Muscle of leg (tissue), 11 donors: ENCODE results near the gene IFNLR1. TPM values are rescaled to one million over a fixed set of nuclear protein-coding genes. Genes with fewer than 3 reads are reported as not detected.

ENCODE experiments used
- DNase-seq: peaks from one replicate; pipeline ENCODE4 v3.0.0; 2013
- H3K27ac ChIP-seq: one replicate; pipeline ENCODE4 v1.5.1; 2013; ENCODE audit warnings: mild to moderate bottlenecking, low read length, control low read depth
- H3K27me3 ChIP-seq: one replicate; pipeline ENCODE4 v1.6.1; 2013; ENCODE audit warnings: low read length; ENCODE audit not compliant: control insufficient read depth, insufficient read depth
- H3K36me3 ChIP-seq: one replicate; pipeline ENCODE4 v1.6.1; 2013; ENCODE audit warnings: low read length; ENCODE audit not compliant: control insufficient read depth, insufficient read depth
- H3K4me1 ChIP-seq: one replicate; pipeline ENCODE4 v1.6.1; 2013; ENCODE audit warnings: low read length; ENCODE audit not compliant: control insufficient read depth, insufficient read depth
- H3K4me3 ChIP-seq: one replicate; pipeline ENCODE4 v1.5.1; 2013; ENCODE audit warnings: low read length, control low read depth
- H3K9me3 ChIP-seq: replicated peaks from 2 replicates; pipeline ENCODE4 v1.6.1; 2013; ENCODE audit warnings: low read depth, low read length; ENCODE audit not compliant: control insufficient read depth
- WGBS: methylation state at CpG from one replicate; pipeline ENCODE4 v1.1.5; 2013; ENCODE audit warnings: missing lambda C conversion rate; ENCODE audit not compliant: insufficient coverage; 5-methylcytosine and 5-hydroxymethylcytosine counted together
- polyA plus RNA-seq, 8 donors: library from polyadenylated mRNA; unstranded; fragments of 120-200 nt; gene quantifications; one replicate each; pipeline versions ENCODE4 v1.2.1 to v1.2.3, GENCODE V29; 2013; ENCODE audit warnings: inconsistent platforms in 1 of 8, low replicate concordance in 1 of 8; ENCODE audit not compliant: insufficient read length in 8 of 8, insufficient read depth in 1 of 8
- total RNA-seq: library from RNA; stranded (reverse); fragments of 120-200 nt; gene quantifications from one replicate; pipeline ENCODE4 v1.2.4, GENCODE V29; 2013

The IFNLR1 gene
- total and polyA plus RNA-seq, 9 donors: 0.04 to 1.1 (median 0.17) TPM; not detected in 1

DNA sequence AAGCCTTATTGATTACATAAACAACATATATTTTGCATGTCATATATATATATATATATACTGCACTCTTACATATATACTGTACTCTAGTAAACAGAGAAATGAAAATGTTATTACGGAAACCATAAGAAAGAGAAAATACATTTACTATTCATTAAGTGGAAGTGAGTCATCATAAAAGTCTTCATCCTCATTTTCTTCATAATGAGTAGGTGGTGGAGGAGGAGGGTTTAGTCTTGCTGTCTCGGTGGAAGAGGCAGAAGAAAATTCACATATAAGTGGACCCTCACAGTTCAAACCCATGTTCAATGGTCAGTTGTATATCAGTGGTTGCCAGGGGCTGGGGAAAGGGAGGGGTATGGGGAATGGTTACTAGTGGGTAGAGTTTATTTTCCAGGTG, 8.0 kb upstream of the IFNLR1 start:
- DNase-seq: no peak
- no peak overlapping the region for H3K4me3 ChIP-seq
- peaks cover 2% of the 10 kb centered on the region for H3K27me3 ChIP-seq
- H3K4me1 ChIP-seq: peaks cover 9% of the 10 kb centered on the region
- WGBS: no CpG with 5 or more reads among the region's 2 CpGs
- no peak overlapping the region for H3K27ac ChIP-seq
- no peaks in the 10 kb centered on the region for H3K9me3 ChIP-seq
- no peaks in the 10 kb centered on the region for H3K36me3 ChIP-seq

DNA sequence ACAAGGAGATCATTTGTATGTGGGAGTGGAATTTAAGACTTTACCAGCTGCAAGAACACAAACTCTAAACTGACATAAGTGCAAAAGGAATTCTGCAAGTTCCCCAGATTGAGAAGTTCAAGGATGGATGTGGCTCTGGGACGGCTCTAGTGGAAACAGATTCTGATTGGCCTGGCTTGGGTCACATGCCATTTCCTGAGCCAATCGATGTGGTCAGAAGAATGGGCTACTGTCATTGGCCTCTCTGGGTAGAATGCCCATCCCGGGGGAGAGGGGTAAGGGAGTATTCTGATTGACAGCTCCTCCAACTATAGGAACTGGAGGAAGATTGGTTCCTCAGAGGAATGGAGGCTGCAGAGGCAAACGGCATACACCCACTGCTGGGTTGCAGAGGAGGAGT, 6.0 kb upstream of the IFNLR1 start:
- H3K4me3 ChIP-seq: no peak overlapping the region
- 17% methylated on average over 1 of the region's 4 CpGs for WGBS
- H3K27ac ChIP-seq: no peak overlapping the region
- H3K36me3 ChIP-seq: no peaks in the 10 kb centered on the region
- peaks cover 8% of the 10 kb centered on the region for H3K27me3 ChIP-seq
- no peaks in the 10 kb centered on the region for H3K9me3 ChIP-seq
- no peak for DNase-seq
- H3K4me1 ChIP-seq: peaks cover 12% of the 10 kb centered on the region

DNA sequence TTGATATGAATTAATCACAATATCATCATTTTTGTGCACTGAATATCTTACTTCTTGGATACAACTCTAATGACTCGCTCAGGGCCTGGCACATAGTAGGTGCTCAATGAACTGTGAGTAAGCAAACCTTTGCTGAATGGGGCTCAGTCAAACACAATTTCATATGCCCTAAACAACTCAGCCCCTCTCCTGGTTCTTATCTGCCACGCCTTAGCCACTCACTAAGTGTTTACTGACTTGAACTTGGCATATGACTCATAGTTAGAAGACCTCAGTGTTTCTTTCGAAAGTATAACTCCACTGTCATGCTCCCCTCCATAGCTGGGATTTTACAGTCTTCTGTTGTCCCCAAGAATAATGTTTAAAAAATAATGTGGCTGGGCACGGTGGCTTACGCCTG, 4.8 kb upstream of the IFNLR1 start:
- H3K9me3 ChIP-seq: no peaks in the 10 kb centered on the region
- H3K36me3 ChIP-seq: no peaks in the 10 kb centered on the region
- no peak for DNase-seq
- peaks cover 18% of the 10 kb centered on the region for H3K4me1 ChIP-seq
- no peak overlapping the region for H3K27ac ChIP-seq
- peaks cover 18% of the 10 kb centered on the region for H3K27me3 ChIP-seq
- H3K4me3 ChIP-seq: no peak overlapping the region
- 90% methylated on average over 1 of the region's 5 CpGs for WGBS

DNA sequence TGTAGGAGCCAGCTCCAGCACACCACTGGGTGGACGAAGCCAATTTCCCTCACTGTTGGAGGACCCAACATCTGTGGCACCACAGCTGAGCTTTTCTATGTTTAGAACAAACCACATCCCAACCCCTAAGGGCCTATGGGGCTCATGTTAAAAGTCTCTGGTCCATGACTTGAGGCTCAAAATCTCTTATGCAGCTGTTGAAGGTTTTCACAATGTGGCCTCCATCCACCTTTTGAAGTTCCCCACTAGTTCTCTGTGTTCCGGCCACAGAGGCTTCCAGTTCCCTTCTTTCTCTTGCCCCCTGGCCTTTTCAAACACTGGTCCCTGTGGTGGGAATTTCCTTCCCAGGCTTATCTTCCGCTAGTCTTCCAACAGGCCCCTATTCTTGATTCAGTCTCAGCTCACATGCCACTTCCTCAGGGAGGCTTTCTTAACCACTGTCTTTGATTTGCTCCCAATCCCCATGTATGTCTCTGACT, 3.9 kb upstream of the IFNLR1 start:
- Histone ChIP-seq H3K4me3 (no peak overlapping the region), H3K9me3 (no peaks in the 10 kb centered on the region), H3K27me3 (peaks cover 27% of the 10 kb centered on the region), H3K36me3 (no peaks in the 10 kb centered on the region), H3K4me1 (peaks cover 20% of the 10 kb centered on the region), H3K27ac (no peak overlapping the region)
- WGBS: 83% methylated on average over 3 of the region's 3 CpGs
- no peak for DNase-seq

DNA sequence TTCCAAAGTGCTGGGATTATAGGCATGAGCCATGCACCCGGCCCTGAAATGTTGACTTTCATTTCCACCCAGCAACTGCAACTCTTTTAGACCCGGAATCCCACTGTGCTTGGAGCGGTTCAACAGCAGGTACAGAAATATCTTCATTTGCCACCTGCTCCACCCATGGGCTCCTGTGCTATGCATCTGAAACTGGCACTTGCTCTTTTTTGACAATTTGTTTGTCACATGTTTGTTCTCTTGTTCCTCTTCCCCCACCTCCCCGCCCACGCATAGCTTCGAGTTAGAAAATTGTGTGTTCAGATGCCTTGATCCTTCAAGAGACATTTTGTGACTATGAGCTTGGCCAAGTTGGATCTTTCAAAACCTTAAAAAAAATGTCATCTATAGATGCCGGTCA, 2.4 kb upstream of the IFNLR1 start:
- Histone ChIP-seq H3K4me3 (no peak overlapping the region), H3K36me3 (no peaks in the 10 kb centered on the region), H3K4me1 (peaks cover 20% of the 10 kb centered on the region), H3K27me3 (peaks cover 36% of the 10 kb centered on the region), H3K9me3 (no peaks in the 10 kb centered on the region), H3K27ac (no peak overlapping the region)
- 78% methylated on average over 4 of the region's 7 CpGs for WGBS
- no peak for DNase-seq

DNA sequence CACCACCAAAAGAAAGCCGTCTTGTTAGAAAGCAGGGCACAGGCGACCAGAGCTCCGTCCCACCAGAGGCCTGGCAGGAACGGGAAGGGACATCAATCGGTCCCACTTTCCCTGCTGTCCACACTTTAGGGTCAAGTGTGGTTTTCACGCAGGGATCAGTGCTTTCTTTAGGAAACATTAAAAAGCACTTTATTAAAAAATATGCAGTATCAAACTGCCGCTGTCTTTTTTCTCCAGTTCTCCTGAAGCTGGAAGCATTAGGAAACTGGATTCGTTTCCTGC, 437 bp downstream of the IFNLR1 start:
- Histone ChIP-seq H3K27ac (no peak overlapping the region), H3K9me3 (no peaks in the 10 kb centered on the region), H3K36me3 (no peaks in the 10 kb centered on the region), H3K4me1 (peaks cover 13% of the 10 kb centered on the region), H3K27me3 (peaks cover 40% of the 10 kb centered on the region), H3K4me3 (no peak overlapping the region)
- WGBS: 29% methylated on average over 6 of the region's 8 CpGs
- no peak for DNase-seq

DNA sequence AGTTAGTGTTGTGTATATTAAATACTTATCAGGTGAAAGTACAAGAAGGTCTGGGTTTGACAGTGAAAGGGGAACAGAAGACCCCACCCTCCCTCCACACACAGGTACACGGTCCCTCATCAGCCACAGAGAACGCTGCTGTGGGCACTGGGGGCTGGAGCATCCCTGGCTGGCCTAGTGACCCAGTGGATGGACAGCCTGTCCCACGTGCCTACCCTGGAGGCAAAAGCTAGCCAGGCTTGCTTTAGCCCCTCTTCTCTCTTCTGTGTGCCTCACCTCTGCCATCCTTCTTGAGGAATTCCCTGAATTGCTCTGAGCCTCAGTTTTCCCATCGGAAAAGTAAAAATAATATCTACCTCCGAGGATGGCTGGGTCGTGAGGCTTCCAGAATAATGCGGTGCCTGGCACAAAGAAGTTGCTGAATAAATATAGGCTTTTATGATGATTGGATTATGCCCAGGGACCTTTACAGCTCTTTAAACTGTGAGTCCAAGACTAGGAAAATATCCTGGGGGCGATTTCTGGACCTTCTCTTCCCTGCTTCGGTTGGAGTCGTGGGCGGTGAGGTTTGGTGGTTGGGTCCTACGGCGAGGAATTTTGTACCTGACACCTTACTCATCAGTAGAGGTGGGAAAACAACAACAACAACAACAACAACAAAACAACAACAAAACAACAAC, 918 bp downstream of the IFNLR1 start:
- Histone ChIP-seq H3K27ac (no peak overlapping the region), H3K4me3 (no peak overlapping the region), H3K4me1 (peaks cover 13% of the 10 kb centered on the region), H3K36me3 (no peaks in the 10 kb centered on the region), H3K27me3 (peaks cover 39% of the 10 kb centered on the region), H3K9me3 (no peaks in the 10 kb centered on the region)
- DNase-seq: no peak
- 88% methylated on average over 3 of the region's 13 CpGs for WGBS

DNA sequence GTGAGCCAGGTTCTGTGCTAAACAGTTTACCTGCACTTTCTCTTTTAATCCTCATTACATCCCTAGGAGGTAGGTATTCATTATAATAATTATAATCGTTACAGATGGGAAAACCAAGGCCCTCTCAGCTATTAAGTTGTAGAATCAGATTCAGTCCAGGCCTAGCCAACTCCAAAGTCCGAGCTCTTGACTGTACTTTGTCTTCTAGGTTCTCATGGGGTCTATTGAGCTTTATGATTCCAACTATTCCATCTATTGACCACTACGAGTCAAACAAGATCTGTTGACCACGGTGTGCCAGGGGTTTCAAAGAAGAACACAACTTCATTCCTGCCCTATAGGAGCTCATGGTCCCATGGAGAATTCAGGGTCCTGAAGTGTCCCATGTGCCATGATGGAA, 2.0 kb downstream of the IFNLR1 start:
- Histone ChIP-seq H3K4me3 (no peak overlapping the region), H3K27ac (no peak overlapping the region), H3K9me3 (no peaks in the 10 kb centered on the region), H3K27me3 (peaks cover 38% of the 10 kb centered on the region), H3K4me1 (peaks cover 13% of the 10 kb centered on the region), H3K36me3 (no peaks in the 10 kb centered on the region)
- WGBS: no CpG with 5 or more reads among the region's 4 CpGs
- DNase-seq: no peak

DNA sequence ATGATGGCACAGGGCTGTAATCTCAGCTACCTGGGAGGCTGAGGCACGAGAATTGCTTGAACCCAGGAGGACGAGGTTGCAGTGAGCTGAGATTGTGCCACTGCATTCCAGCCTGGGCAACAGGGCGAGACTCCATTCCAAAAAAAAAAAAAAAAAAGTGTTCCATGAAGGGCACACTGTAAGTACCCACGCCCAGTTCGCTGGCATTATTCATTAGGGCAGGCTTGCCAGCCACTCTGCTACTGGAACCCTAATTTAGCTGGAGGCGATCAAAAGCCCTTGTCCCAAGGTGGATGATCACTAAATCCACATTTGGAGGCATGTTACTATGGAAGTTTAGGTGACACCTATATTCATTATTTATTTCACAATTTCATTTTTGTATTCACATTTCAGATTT, 5.0 kb downstream of the IFNLR1 start:
- Histone ChIP-seq H3K27me3 (peaks cover 26% of the 10 kb centered on the region), H3K9me3 (no peaks in the 10 kb centered on the region), H3K4me3 (no peak overlapping the region), H3K4me1 (peaks cover 3% of the 10 kb centered on the region), H3K27ac (no peak overlapping the region), H3K36me3 (no peaks in the 10 kb centered on the region)
- 84% methylated on average over 4 of the region's 6 CpGs for WGBS
- DNase-seq: no peak

DNA sequence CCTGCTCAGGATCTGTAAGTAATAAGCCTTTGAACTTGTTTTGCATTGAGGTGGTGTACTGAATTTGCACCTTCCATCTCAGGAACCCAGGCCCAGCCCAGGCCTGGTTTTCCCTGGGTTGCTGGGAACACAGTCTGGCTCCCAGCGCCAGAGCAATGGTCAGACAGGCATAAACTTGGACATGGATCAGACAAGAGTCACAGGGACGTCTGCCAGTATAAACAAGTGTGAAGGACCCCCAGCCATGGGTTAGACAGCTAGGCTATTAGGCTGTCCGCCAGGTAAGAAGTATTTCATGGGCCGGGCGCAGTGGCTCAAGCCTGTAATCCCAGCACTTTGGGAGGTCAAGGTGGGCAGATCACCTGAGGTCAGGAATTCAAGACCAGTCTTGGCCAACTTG, 5.5 kb downstream of the IFNLR1 start:
- no peak overlapping the region for H3K27ac ChIP-seq
- H3K4me3 ChIP-seq: no peak overlapping the region
- H3K4me1 ChIP-seq: no peaks in the 10 kb centered on the region
- H3K27me3 ChIP-seq: peaks cover 22% of the 10 kb centered on the region
- H3K36me3 ChIP-seq: no peaks in the 10 kb centered on the region
- DNase-seq: no peak
- 75% methylated on average over 5 of the region's 5 CpGs for WGBS
- H3K9me3 ChIP-seq: no peaks in the 10 kb centered on the region

DNA sequence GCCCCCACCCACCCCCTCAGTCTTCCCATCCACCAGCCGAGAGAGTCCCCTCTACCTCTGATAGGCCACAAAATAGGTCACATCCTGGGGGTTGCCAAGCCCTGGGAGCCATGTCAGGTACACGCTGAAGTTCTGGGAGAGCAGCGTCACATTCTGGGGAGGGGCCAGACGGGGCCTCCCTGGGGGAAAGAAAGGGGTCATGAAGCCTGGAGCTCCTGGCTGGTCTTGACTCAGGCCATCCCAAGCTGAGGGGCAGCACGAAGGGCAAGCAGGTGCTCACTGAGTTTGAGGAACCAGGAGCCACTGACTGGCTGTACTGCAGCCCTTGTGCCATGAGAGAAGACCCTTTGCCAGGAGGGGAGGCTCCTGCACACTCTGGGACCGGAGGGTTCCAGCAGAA, 6.4 kb downstream of the IFNLR1 start:
- Histone ChIP-seq H3K27me3 (peaks cover 13% of the 10 kb centered on the region), H3K4me3 (no peak overlapping the region), H3K9me3 (no peaks in the 10 kb centered on the region), H3K4me1 (no peaks in the 10 kb centered on the region), H3K36me3 (no peaks in the 10 kb centered on the region), H3K27ac (no peak overlapping the region)
- no peak for DNase-seq
- 75% methylated on average over 4 of the region's 6 CpGs for WGBS
